Measurements from ENCODE around the gene HESX1.

The HESX1 gene

DNA sequence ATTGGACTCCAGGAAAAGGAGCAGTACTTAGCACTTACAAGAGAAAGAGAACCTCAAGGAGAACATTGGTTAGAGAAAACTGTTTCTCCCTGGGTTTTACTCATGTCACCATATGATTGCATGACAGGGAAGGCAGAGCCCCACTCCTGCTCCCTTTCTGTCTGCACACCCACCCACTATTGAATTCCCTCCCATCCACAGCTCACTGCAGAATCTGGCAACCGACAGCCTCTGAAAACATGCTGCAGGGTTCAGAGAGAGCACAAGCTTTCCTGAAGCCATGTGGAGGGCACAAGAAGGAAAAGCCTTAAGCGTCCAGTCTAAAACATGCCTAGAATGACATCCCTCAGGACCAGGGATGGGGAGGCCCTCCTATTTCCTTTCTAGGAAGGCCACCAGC lies 31.6 kb downstream of the HESX1 start:
- no peak for DNase-seq (ENCODE audit: low read depth, low spot score)

DNA sequence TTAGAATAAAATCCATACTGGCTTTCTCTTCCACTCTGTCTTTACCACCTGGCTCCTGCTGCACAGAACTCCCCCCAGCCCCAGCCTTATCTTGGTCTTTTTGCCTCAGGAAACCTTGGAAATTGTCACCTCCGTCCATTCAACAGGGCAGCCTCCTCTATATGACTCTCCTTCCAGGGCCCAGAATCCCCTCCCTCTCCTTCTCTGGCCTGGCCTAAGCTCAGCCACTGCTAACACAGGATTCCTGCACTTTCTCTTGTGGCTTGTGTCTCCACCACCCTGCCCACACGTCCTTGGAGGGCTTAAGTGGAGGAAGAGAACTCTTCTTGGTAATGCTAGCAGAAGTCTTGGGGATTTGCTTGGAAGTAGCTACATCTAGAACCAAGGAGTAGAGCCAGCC lies 33.1 kb downstream of the HESX1 start:
- DNase-seq (ENCODE audit: low read depth, low spot score): no peak

DNA sequence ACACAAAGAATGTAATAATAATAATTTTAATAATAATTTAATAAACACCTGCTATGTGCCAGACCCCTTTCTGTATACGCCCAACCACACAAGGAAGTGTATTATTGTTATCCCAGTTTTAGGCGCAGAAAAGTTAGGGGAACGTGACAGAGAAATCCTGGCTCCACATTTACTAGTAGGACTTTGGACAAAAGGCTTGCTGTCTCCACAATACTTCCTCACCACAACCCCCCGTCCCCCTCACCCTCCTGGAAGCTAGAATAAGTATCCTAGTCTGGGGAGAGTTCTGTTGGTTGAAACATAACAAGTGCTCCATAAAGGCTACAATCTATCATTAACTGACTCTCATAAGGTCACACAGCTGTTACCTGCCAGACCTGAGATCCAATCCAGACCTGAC lies 34.1 kb downstream of the HESX1 start:
- DNase-seq (ENCODE audit: low read depth, low spot score): no peak

DNA sequence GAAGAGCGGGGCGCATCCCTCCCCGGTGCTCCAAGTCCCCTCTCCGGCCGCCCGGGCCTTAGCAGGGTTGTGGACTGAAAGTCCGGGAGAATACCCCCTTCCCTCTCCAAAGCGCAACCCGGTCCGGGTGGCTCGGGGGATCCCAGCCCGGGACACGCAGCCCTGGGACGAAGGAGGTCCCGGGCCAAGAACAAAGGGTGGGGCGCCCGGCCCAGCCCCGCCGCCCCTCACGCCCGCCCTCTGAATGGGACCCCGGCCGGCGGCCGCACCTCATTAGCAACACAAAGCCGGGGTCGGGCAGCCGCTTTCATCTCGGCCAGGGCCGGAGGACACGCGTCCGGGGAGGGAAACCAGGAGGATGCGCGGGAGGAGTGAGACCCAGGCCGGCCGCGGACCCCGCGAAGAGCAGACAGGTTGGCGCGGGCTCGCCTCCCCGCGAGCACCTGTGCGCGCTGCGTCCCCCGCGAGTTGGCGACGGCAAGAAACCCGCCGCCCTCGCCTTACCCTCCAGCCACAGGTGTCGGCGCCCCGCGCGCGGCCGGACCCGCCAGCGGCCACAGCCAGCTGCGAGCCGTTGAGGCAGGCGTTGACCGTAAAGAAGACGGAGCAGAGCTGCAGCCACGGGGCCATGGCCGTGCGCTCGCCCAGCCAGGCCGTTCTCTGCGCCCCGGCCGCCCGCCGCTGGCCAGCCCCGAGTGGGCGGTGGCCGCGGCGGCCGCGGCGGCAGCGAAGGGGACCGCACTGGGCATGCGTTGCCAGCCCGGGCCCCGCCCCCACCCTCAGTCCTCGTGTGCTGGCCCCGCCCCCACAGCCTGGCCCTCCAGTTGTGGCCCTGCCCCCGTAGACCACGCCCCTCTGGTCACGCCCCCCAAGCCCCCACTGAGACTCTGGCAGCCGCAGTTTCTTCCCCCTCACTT lies 34.9 kb downstream of the HESX1 start, which contains the start of gene IL17RD:
Gene IL17RD, minus strand, starts transcription at position 697 of the 917 bp plus-strand sequence. Its CDS starts 67 bp downstream, at position 630.
- no peak for DNase-seq (ENCODE audit: low read depth, low spot score)

DNA sequence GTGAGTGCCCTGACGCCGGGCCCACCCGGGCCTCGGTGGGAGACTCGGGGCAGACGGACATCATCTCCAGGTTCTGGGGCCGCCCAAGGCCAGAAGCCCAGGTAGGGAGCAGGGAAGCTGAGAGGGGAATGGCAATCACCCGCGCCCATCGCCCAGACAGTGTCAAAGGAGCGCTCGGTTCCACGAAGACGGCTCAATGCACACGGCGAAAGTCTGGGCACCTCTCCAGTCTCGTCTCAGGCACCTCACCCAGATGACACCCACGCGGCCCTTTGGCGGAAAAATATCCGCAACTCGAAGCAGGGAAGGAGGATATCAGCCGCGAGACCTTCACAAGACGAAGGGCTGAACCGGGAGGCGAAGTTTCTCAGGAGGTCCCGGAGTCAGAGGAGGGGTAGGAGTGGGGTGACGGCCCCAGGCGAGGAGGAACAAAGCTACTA lies 35.5 kb downstream of the HESX1 start:
- DNase-seq (ENCODE audit: low read depth, low spot score): no peak

DNA sequence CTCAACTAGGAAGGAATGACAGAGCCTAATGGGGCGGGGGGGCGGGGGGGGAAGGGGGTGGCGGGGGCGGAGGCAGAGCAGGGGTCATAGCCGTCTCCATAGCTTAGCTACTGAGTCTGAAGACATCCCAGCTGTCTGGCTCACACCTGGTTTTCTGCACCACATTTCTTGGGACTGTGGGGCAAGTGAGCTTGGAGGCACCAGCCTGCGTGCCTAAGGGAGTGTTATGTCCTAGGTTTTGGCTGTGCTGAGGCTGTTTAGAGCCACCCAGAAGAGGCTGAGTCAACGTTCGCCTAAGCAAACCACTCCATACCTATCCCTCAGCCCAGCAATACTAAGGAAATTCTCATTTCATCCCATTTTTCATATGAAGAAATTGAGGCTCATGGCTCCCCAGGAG lies 36.0 kb downstream of the HESX1 start:
- no peak for DNase-seq (ENCODE audit: low read depth, low spot score)

DNA sequence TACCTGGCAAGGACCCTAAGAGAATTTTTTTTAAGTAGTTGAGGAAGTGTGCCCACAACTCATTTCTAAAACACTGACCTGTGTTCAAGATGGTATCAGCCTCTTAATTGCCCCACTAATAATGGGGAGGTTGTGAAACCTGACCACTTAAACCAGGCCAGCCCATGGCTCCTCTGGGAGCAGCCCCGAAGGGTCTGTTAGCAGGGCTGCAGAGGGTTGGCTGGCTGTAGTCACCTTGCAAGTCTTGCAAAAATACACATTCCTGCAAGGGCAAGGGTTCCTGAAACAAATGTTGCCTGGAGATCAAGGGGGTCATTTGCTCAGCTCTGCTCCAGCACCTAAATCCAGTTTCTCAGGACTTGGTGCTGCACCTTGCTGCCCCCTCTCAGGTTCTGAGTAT lies 37.9 kb downstream of the HESX1 start:
- DNase-seq (ENCODE audit: low read depth, low spot score): no peak

DNA sequence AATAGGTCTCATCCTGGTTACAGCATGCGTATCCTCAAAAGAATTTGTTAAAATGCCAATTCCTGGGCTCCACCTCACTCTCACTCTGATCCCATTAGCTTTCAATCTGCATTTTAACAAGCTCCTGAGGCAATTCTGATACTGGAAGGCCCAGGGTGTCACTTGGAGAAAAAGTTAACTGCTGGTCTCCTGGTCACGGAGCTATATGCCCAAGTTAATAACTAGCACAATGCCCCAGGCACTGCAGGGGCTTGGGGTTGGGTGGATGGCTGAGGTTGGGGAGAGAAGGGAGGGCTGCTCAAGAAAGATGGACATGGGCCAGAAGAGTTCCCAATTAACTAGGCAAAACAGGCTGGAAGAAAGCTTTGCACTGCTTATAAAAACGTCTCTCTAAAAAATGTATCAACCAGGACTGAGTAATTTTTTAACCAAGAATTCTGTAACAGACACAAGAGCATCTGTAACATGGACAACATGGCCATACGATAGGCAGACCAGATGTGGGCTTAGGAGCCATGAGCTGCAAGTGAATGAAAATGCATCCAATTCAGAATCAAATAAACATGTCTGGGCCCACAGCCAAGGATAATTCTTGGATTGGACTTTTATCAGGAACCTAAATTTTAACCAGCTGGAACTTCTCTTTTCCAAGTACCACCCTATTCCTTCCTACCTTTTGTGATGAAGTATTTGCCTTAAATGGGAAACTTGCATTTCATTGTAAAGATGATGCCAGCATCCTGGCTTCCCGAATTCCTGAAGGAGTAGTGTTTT lies 38.8 kb downstream of the HESX1 start:
- DNase-seq (ENCODE audit: low read depth, low spot score): no peak

DNA sequence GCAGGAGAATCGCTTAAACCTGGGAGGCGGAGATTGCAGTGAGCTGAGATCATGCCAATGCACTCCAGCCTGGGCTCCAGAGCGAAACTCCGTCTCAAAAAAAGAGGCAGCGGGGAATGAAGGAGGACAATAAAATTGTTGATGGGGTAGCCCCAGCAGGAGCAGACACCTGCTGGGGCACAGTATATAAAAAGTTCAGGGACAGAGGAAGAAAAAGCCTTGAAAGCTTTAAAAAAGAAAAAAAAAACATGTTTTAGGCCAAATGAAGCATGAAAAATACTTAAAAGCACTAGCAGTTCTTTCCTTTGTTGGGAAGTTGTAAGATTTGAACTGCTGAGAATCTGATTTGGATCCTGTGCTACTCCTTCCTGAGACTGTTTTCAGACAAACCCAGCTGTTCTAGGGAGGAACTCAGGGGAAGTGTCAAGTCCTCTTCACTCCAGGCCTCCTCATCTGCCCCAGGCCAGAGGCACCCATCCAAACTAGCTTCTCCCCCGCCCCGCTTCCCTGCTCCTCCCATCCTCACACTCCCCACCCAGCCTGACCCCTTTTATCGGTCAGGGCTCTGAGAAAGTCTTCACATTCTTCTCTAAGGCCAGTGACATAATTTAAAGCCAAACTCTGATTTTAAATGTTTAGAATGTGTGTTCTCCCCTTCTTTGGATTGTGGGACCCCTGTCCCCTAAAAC lies 39.6 kb downstream of the HESX1 start:
- no peak for DNase-seq (ENCODE audit: low read depth, low spot score)

DNA sequence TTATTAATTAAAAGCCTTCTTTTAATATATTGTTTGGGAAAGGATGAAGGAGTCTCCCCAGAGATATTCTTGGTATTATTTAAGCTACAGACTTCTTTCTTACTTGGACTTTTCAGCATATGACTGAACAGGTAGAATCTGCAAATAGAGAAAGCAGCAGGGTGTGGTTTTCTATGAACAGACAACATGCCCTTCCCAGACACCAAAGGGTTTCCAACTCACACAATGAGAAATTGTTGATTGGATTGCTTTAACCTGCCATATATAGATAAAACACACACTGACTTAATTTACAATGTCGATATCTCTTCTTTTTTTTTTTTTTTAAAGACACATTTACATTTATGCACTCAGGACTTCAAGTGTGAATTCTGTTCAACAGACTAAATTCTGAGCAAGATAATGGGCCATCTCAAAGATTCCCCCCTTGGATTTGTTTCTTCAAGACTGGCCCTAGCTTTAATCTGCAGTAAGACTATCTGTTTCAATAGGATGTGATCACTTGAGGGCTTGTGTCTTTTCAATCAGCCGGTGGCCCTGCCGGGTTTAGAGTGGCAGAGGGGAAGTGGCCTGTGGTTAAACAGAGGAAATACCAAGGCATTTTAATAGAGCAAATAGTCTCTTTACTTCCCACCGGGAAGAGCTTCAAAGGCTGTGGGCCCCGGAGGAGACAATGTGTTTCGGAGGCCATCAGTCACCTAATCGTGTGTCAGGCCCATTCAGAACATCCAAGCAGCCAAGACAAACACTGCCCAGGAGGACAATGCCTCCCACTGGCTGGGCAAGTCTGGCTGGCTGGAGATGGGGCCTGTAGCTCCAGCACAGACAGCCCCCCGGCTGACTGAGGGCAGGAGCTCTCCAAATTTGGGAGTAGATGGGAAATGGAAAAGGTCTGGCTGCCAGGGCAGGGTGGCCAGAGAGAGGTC lies 40.7 kb downstream of the HESX1 start:
- no peak for DNase-seq (ENCODE audit: low read depth, low spot score)

DNA sequence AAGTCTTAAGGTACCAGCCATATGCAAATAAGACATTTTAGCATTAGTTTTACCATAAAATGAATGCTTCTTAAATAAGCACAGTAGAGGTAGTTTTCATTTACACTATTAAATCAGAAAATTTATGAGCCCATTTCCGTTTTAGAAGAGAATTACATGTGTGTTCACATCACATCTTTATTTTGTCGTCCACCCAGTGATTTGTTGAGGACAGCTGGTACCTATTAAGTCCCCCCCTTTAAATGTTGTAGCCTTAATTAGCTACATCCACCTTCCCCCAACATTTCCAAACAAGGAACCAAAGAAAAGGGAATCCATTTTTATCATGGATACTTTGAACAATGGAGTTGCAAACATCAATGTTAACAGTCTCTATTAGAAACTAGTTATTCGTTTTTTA lies 41.5 kb downstream of the HESX1 start:
- no peak for DNase-seq (ENCODE audit: low read depth, low spot score)

DNA sequence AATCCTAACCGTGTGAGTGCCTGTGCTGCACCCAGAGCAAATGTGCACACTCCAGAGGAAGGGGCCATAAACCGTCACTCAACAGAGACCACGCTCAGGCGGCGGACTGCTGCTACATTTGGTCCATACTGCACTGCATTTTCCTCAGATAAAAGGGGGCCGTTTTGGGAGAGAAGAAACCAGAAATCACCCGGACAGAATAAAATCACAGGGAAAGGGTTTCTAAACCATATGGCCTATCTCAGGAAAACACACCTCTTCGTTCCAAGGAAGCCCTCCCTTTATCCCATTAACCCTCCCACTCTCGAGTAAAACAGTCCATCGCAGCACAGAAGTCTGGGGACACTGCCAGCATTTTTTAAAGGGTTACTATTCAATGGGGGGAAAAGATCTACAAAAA lies 42.2 kb downstream of the HESX1 start:
- no peak for DNase-seq (ENCODE audit: low read depth, low spot score)

DNA sequence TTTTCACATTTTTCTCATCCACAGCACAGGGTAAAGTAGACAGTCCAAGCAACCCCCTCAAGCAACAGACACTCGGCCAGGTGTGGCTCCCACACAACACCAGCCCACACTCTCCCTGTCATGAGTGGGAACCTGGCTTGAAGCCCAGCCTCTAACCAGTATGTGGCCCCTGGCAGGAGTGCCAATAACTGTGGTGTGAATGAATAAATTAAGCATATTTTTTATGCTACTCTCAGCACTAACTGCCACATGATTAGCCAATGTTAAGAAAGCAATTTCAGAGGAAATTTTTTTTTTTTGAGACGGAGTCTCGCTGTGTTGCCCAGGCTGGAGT lies 44.5 kb downstream of the HESX1 start:
- no peak for DNase-seq (ENCODE audit: low read depth, low spot score)

DNA sequence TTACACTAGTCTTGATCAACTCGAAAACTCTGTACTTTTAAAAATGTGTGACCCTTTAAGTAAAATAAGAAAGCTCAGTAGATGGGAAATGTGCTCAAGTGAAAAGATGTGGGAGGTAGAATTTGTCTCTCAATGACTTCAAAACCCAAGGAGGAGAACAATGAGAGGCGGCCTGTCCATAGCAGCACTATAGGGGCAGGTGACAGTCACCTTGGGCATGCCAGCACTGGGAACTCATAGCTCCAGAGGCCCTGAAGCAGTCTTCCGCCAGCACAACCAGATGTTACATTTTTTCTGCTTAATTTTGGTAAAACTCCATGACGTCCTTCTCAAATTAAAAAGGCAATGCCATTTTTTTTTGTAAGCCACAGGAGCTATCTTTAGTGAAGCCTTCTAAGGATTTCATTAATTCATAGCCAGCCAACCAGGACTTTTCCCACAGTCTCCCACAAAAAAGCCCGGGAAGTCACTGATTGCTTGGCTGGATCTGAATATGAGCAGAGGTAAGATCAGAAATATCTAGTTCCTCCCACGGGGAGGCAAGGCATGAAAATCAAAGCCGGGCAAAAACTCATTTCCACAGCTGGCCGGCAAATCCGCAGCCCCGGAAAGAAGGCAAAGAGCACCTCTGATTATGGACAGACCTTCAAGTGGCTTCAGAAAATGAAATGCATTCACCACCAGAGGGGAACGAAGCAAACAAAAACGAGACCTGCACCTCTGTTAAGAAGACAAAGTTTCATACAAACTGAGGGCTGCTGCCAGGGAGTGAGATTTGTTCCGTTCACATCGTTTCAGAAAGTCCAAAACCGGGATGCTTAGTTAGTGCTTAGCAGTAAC lies 45.1 kb downstream of the HESX1 start:
- DNase-seq (ENCODE audit: low read depth, low spot score): no peak

DNA sequence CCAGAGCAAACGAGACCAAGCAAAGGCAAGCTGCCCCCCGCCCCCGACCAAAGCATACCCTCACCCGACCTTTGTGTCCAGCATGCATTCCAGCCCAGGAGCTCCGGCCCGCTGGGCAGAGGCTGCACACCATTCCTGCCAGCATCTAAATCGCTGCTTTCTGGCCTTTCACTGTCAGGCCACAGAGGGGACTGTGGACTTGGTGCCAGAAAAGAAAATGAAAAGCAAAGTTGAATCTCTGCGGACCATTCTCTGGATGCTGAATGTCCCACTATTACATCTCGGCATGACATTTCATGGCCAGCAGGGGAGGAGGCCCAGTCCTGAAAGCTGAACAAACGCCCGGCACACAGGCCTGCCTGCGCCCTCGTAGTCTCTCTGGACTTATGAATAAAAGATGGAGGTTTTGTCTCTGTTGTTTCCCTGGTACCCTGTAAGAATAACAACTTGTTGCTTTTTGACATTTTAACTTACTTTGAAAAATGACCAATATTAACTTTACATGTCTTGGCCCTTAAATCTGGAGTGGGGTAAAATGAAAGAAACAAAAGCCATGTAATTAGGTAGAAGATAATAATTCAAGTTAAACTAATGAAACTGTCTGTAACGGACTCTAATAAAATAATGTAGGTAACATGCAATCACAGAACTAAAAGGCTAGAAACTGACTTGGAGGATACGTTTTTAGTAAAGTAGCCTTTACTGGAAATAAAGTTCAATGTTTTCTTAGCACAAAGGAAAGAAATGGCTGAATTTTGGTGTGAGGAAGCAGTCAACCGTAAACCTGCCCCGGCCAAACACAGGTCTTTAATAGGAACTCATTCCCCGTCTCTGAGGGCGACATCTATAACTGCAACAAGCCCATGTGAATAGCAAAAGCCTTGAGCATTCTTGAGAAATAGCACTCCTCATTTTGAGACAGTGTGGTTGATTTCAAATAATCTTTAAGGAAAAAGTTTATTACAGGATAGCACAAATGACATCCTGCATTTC lies 47.3 kb downstream of the HESX1 start:
- DNase-seq (ENCODE audit: low read depth, low spot score): no peak

DNA sequence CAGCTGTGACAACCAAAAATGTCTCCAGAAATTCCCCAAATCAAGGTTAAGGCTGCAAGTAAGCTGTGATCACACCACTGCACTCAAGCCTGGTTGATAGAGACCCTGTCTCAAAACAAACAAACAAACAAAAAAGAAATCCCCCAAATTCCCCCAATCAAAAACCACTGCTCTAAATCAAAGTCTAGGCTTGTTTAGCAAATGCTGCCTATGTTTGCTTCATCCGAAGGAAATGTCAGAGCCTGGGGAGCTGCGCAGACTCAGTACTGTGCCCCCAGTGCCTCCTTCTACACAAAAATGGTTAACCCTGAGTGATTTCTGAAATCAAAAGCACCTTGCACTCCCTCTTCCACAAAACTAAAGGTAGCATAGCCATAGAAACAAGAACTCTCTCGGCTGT lies 48.0 kb downstream of the HESX1 start:
- DNase-seq (ENCODE audit: low read depth, low spot score): no peak

DNA sequence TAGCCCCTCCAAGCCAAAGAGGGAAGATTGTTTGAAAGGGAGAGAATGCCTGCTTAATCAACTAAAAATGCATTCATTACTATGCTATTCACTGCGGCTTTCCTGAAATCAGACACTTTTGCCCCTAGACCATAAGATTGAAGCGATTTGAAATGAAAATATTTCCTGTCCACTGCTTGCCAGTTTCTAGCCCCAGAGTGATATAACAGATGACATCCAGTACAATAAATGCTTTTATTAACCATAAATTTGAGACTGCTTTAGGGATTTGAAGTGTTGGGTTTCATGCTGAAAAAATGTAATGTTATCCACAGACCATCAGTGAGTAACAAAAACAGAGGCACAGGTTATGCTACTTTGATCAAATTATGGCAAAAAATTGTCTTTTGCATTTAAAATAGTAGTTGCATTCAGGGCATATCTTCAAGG lies 48.7 kb downstream of the HESX1 start:
- no peak for DNase-seq (ENCODE audit: low read depth, low spot score)

DNA sequence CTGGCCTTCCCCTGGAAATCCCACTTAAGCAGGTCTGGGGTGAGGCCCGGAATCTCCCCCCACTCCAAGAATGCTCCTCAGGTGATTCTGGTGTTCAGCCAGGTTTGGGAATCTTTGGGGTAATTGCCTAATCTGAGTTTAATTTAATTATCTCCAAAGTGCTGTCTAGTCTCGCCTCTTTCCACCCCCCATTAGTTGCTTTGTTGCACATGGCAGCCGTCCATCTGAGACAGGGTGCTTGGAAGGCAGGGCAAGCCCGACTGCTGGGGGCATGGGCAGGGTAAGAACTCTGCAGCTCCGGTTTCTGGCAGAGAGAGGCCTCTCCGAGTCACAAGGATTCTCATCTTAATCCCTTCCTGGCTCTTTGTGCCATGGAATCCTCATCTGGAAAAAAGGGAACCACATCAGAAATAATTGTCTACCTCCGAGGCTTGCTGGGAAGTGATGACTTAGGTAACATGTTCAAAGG lies 49.6 kb downstream of the HESX1 start:
- no peak for DNase-seq (ENCODE audit: low read depth, low spot score)
